A673 (cell line): ENCODE data around the gene ZMAT3. TPM values are rescaled to one million over a fixed set of nuclear protein-coding genes. Genes with fewer than 3 reads are reported as not detected.
"Not testable (repeated sequence)": the region's sequence is repeated elsewhere in the genome, so short reads cannot be mapped to it uniquely, and the experiment has no call there.

ENCODE experiments used
- BruUV-seq: library from RNA; stranded (reverse); fragments of 400-500 nt; replicated peaks from 2 replicates; lab custom pipeline; 2021; lab: Mats Ljungman, UMichigan
- CTCF ChIA-PET: fragments of 300-600 bp; sonication (Branson Sonifier 250); formaldehyde crosslinking; loops from one replicate; lab custom pipeline; 2022; ENCODE audit warnings: antibody characterized with exemption; lab: Charles Lee
- POLR2A ChIA-PET: fragments of 300-600 bp; sonication (Branson Sonifier 250); formaldehyde crosslinking; loops from one replicate; lab custom pipeline; 2022; ENCODE audit warnings: antibody characterized with exemption; ENCODE audit not compliant: low non-redundant PET; lab: Charles Lee
- DNase-seq: peaks from one replicate; pipeline ENCODE4 v3.0.0-alpha.2; 2015; ENCODE audit warnings: low spot score
- H3K27ac ChIP-seq: fragments of 200-600 bp; sonication (generic); 2 replicates; pipeline ENCODE4 v1.5.1; 2016; ENCODE audit warnings: mixed run types, low read depth, mild to moderate bottlenecking, mixed read lengths, antibody characterized with exemption, low read length; ENCODE audit not compliant: poor library complexity, severe bottlenecking
- H3K27me3 ChIP-seq: fragments of 200-600 bp; sonication (generic); replicated peaks from 2 replicates; pipeline ENCODE4 v1.6.1; 2017; ENCODE audit warnings: mixed run types, low read depth, mild to moderate bottlenecking, mixed read lengths, antibody characterized with exemption, low read length; ENCODE audit not compliant: insufficient read depth, poor library complexity
- H3K36me3 ChIP-seq: fragments of 200-600 bp; sonication (generic); 2 replicates; pipeline ENCODE4 v1.6.1; 2016; ENCODE audit warnings: mixed run types, mild to moderate bottlenecking, mixed read lengths, antibody characterized with exemption, low read length; ENCODE audit not compliant: insufficient read depth, poor library complexity, severe bottlenecking
- H3K4me1 ChIP-seq: fragments of 200-600 bp; sonication (generic); 2 replicates; pipeline ENCODE4 v1.6.1; 2017; ENCODE audit warnings: mixed run types, mild to moderate bottlenecking, mixed read lengths, antibody characterized with exemption, low read length; ENCODE audit not compliant: insufficient read depth, poor library complexity, severe bottlenecking
- H3K4me3 ChIP-seq: fragments of 200-600 bp; sonication (generic); 2 replicates; pipeline ENCODE4 v1.5.1; 2016; ENCODE audit warnings: low read depth, mixed run types, mild to moderate bottlenecking, mixed read lengths, low read length; ENCODE audit not compliant: poor library complexity, severe bottlenecking
- H3K9me3 ChIP-seq: fragments of 200-600 bp; sonication (generic); 2 replicates; pipeline ENCODE4 v1.6.1; 2016; ENCODE audit warnings: mixed run types, low read depth, mild to moderate bottlenecking, mixed read lengths, antibody characterized with exemption, low read length; ENCODE audit not compliant: poor library complexity, severe bottlenecking
- EZH2 ChIP-seq: fragments of 200-600 bp; sonication (generic); IDR thresholded peaks from 2 replicates; pipeline ENCODE4 v1.6.1; 2017; ENCODE audit warnings: borderline replicate concordance, low read depth, mild to moderate bottlenecking, mixed read lengths, antibody characterized with exemption, low read length; ENCODE audit not compliant: poor library complexity, severe bottlenecking
- intact Hi-C: fragments of 100-400 bp; cut with micrococcal nuclease; formaldehyde crosslinking; loops from one replicate; pipeline ENCODE4 v1.10.0; 2022; ENCODE audit not compliant: unreplicated experiment
- total RNA-seq: library from RNA; stranded (reverse); gene quantifications from 2 replicates; pipeline ENCODE4 v1.2.3, GENCODE V29; 2021
- TF ChIP-seq, protein P1 (sequence below): fragments of 300-800, 200-600 bp; sonication (generic); conservative IDR thresholded peaks from 2 replicates; pipeline ENCODE4 v1.5.1; 2017; ENCODE audit warnings: low read depth, mild to moderate bottlenecking, antibody characterized with exemption, low read length, moderate library complexity, mixed read lengths

ZMAT3 gene
- total RNA-seq, 1 experiment from 2014 or later, result 8.6 TPM

DNA sequence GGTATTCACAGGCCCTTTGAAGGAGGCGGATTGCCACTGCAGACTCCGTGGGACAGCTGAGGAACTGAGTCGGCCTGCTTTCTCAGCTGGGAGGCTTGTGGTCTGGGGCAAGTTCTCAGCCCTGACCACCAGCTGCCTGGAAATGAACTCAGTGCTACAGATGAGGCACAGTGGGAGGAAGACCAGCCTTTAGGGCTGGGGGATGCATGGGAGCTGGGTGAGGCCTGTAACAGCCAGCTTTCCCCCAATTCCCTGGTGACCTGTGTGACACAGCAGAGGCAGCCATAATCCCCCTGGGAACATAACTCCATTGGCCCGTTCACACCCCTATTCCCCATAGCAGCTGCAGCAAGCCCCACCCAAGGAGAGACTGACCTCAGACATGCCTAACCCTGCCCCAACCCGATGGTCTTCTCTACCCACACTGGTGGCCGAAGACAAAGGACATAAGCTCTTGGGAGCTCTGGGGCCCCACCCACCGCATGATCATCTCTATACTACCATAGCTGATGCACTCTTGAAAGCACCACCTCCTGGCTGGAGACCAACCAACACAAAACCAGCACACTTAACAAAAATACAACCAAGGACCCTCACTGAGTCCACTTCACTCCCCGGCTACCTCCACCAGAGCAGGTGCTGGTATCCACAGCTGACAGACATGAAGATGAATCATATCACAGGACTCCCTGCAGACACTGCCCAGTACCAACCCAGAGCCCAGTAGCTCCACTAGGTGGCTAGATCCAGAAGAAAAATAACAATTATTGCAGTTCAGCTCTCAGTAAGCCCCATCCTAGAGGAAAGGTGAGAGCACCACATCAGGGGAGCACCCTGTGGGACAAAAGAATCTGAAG, 24.9 kb downstream of the ZMAT3 start:
- CTCF ChIA-PET, result no interaction called here
- H3K9me3 ChIP-seq, result no peaks in the 10 kb centered on the region
- no peaks in the 10 kb centered on the region for H3K27me3 ChIP-seq
- TF ChIP-seq, protein P1, sequence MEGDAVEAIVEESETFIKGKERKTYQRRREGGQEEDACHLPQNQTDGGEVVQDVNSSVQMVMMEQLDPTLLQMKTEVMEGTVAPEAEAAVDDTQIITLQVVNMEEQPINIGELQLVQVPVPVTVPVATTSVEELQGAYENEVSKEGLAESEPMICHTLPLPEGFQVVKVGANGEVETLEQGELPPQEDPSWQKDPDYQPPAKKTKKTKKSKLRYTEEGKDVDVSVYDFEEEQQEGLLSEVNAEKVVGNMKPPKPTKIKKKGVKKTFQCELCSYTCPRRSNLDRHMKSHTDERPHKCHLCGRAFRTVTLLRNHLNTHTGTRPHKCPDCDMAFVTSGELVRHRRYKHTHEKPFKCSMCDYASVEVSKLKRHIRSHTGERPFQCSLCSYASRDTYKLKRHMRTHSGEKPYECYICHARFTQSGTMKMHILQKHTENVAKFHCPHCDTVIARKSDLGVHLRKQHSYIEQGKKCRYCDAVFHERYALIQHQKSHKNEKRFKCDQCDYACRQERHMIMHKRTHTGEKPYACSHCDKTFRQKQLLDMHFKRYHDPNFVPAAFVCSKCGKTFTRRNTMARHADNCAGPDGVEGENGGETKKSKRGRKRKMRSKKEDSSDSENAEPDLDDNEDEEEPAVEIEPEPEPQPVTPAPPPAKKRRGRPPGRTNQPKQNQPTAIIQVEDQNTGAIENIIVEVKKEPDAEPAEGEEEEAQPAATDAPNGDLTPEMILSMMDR, result no peak
- TF ChIP-seq EZH2, result no peak
- no peaks in the 10 kb centered on the region for H3K36me3 ChIP-seq
- no peak for DNase-seq
- POLR2A ChIA-PET, result no interaction called here
- no peak overlapping the region for H3K27ac ChIP-seq
- BruUV-seq, result no TSS peak
- no peaks in the 10 kb centered on the region for H3K4me1 ChIP-seq
- intact Hi-C loops, result no loop called here
- no peak overlapping the region for H3K4me3 ChIP-seq

DNA sequence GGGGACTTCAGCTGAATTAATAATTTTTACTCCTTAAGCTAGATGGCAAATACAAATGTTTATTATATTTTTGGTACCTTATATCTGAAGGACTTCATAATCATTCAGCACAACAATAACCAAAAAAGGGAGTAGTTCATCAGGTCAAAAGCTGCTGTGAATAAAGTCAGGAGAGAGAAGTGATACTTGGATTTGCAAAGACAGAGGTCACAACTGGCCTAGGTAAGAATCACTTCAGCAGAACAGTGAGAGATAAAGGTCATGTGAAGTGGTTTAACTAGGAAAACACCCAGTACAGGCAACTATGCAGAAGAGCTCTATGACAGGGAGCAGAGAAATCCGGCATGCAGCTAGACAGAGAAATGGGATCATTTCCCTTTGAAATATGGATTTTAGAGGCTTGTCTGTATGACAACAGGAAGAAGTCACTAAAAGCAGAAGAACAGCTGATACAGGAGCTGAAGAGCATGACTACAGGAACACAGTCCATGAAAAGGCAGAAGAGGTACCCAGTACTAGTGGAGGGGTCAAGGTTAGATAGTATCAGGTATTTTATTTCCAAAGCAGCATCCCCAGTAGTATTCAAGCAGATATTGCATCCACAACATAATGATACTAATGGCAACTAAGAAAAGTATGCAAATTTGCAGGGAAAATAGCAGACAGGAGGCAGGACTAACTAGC, 25.7 kb downstream of the ZMAT3 start:
- H3K27me3 ChIP-seq, result no peaks in the 10 kb centered on the region
- H3K4me3 ChIP-seq, result no peak overlapping the region
- H3K9me3 ChIP-seq, result no peaks in the 10 kb centered on the region
- intact Hi-C loops, result no loop called here
- POLR2A ChIA-PET, result no interaction called here
- H3K36me3 ChIP-seq, result no peaks in the 10 kb centered on the region
- CTCF ChIA-PET, result no interaction called here
- H3K27ac ChIP-seq, result no peak overlapping the region
- DNase-seq, result no peak
- no peaks in the 10 kb centered on the region for H3K4me1 ChIP-seq
- TF ChIP-seq EZH2, result no peak
- TF ChIP-seq, protein P1, result no peak
- no TSS peak for BruUV-seq

DNA sequence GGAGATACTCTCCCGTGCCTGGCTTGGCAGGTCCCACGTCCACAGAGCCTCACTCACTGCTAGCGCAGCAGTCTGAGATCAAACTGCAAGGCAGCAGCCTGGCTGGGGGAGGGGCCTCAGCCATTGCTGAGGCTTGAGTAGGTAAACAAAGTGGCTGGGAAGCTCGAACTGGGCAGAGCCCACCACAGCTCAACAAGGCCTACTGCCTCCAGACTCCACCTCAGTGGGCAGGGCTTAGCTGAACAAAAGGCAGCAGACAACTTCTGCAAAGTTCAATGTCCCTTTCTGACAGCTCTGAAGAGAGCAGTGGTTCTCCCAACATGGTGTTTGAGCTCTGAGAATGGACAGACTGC, 32.7 kb downstream of the ZMAT3 start:
- H3K27me3 ChIP-seq, H3K4me3 ChIP-seq, BruUV-seq, DNase-seq, H3K9me3 ChIP-seq, CTCF ChIA-PET, H3K27ac ChIP-seq, POLR2A ChIA-PET, H3K36me3 ChIP-seq, intact Hi-C loops: not testable (repeated sequence)
- peaks cover 19% of the 10 kb centered on the region for H3K4me1 ChIP-seq
